ENCODE measurements around the gene CHRNA4. TPM values are rescaled to one million over a fixed set of nuclear protein-coding genes. Genes with fewer than 3 reads are reported as not detected.

CHRNA4 gene
- total RNA-seq, 3 donors from 2014 or later (not counting 1 experiment from before 2014, with no cell fraction given) = not detected

- H3K4me3 ChIP-seq (ENCODE audit: low read length) = no peak overlapping the region
- DNase-seq = no peak
- H3K27me3 ChIP-seq (ENCODE audit: control insufficient read depth, insufficient read depth, low read length) = peaks cover 21% of the 10 kb centered on the region
- intact Hi-C loops (cut with micrococcal nuclease) = no loop called here
- no peaks in the 10 kb centered on the region for H3K4me1 Mint-ChIP-seq
- H3K27ac ChIP-seq (ENCODE audit: low read length) = no peak overlapping the region
- no peak overlapping the region for H3K27ac Mint-ChIP-seq
- H3K9me3 ChIP-seq (ENCODE audit: control insufficient read depth, insufficient read depth, low read length) = no peaks in the 10 kb centered on the region
- ATAC-seq = no peak
- H3K36me3 Mint-ChIP-seq = no peaks in the 10 kb centered on the region
- H3K4me1 ChIP-seq (ENCODE audit: control insufficient read depth, insufficient read depth, low read length) = no peaks in the 10 kb centered on the region
- peaks cover 5 to 9% of the 10 kb centered on the region in 2 donors for H3K27me3 Mint-ChIP-seq (ENCODE audit: low read depth in 2 of 2)
- H3K4me3 Mint-ChIP-seq = no peak overlapping the region
- whole genome bisulfite sequencing (ENCODE audit: insufficient coverage) = 87% methylated on average over 21 of the region's 23 CpGs
- H3K36me3 ChIP-seq (ENCODE audit: control insufficient read depth, insufficient read depth, low read length) = no peaks in the 10 kb centered on the region
- H3K9me3 Mint-ChIP-seq = no peaks in the 10 kb centered on the region
- TF ChIP-seq CTCF (IDR thresholded peaks at IDR 0.05) = no peak
Measured at GRCh38 chr20:63363013-63363957, 2.1 kb upstream of the CHRNA4 start.

GRCh38 chr20:63362436-63363009, 1.4 kb upstream of the CHRNA4 start:
- peaks cover 5 to 9% of the 10 kb centered on the region in 2 donors for H3K27me3 Mint-ChIP-seq (ENCODE audit: low read depth in 2 of 2)
- H3K27me3 ChIP-seq (ENCODE audit: control insufficient read depth, insufficient read depth, low read length) = peaks cover 21% of the 10 kb centered on the region
- WGBS (ENCODE audit: insufficient coverage) = 70% methylated on average over 16 of the region's 16 CpGs
- H3K4me3 Mint-ChIP-seq = no peak overlapping the region
- H3K27ac ChIP-seq (ENCODE audit: low read length) = no peak overlapping the region
- no peak for ATAC-seq
- H3K4me1 ChIP-seq (ENCODE audit: control insufficient read depth, insufficient read depth, low read length) = no peaks in the 10 kb centered on the region
- no peaks in the 10 kb centered on the region for H3K4me1 Mint-ChIP-seq
- intact Hi-C loops (cut with micrococcal nuclease) = no loop called here
- no peak for TF ChIP-seq CTCF (IDR thresholded peaks at IDR 0.05)
- H3K4me3 ChIP-seq (ENCODE audit: low read length) = no peak overlapping the region
- no peaks in the 10 kb centered on the region for H3K36me3 Mint-ChIP-seq
- no peak overlapping the region for H3K27ac Mint-ChIP-seq
- no peaks in the 10 kb centered on the region for H3K9me3 Mint-ChIP-seq
- no peaks in the 10 kb centered on the region for H3K36me3 ChIP-seq (ENCODE audit: control insufficient read depth, insufficient read depth, low read length)
- no peak for DNase-seq
- H3K9me3 ChIP-seq (ENCODE audit: control insufficient read depth, insufficient read depth, low read length) = no peaks in the 10 kb centered on the region

DNA sequence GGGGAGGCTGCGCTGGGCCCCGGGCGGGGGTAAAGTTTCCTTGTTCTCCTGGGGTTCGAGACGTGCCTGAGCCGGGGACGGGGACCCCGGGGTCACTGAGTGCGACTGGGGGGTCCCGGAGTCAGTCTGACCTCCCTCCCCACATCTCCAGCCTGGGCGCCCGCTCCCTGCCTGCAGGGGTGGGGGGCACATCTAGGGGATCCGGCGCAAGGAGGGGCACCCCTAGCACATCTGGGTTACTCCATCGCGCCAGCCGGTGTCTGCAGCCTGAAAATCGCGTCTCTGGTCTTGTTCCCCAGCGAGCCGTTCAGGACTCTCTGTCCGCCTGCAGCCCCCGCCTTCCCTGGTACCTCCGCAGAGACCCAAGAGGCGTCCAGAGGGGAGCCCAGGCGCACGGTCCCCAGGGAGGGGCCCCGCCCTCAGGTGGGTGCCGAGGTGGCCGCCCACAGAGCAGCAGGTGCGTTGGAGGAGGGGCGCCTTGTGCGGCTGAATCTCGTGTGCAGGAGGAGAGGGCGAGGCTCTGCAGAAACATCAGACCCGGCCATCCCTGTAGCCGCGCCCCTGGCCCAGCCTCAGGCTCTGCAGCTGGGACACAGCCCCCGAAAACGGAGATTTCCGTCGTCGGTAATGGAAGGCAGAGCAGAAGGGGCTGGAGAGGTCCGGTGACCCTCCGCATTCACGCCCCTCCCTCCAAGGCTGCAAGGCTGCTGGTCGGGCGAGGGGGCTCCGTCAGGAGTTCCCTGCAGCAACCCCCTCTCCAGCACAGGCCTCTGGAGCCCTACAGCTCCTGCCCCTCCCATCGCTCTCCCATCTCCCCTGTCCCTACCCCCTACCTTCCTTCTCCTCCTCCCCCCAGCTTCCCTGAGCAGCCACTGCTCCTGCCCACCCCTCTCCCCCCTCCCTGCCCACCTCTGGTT, 628 bp upstream of the CHRNA4 start:
- Histone ChIP-seq H3K36me3 (ENCODE audit: control insufficient read depth, insufficient read depth, low read length) (no peaks in the 10 kb centered on the region), H3K27ac (ENCODE audit: low read length) (no peak overlapping the region), H3K9me3 (ENCODE audit: control insufficient read depth, insufficient read depth, low read length) (no peaks in the 10 kb centered on the region), H3K27me3 (ENCODE audit: control insufficient read depth, insufficient read depth, low read length) (peaks cover 21% of the 10 kb centered on the region), H3K4me3 (ENCODE audit: low read length) (no peak overlapping the region), H3K4me1 (ENCODE audit: control insufficient read depth, insufficient read depth, low read length) (no peaks in the 10 kb centered on the region)
- no peak overlapping the region for H3K4me3 Mint-ChIP-seq
- DNase-seq (no peak), ATAC-seq (no peak)
- WGBS (ENCODE audit: insufficient coverage) = 12% methylated on average over 50 of the region's 50 CpGs
- H3K27ac Mint-ChIP-seq = no peak overlapping the region
- TF ChIP-seq CTCF (IDR thresholded peaks at IDR 0.05) = no peak
- H3K27me3 Mint-ChIP-seq (ENCODE audit: low read depth in 2 of 2) = peaks cover 5 to 9% of the 10 kb centered on the region in 2 donors
- no peaks in the 10 kb centered on the region for H3K9me3 Mint-ChIP-seq
- intact Hi-C loops (cut with micrococcal nuclease) = no loop called here
- H3K4me1 Mint-ChIP-seq = no peaks in the 10 kb centered on the region
- no peaks in the 10 kb centered on the region for H3K36me3 Mint-ChIP-seq

Data from natural killer cell (primary cell).